Heart left ventricle (tissue), 16 donors: ENCODE measurements around the gene HIGD1A. TPM values are rescaled to one million over a fixed set of nuclear protein-coding genes. Genes with fewer than 3 reads are reported as not detected.
"Not testable (repeated sequence)": the region's sequence is repeated elsewhere in the genome, so short reads cannot be mapped to it uniquely, and the experiment has no call there.

ENCODE experiments used
- ATAC-seq, 4 donors: fragments of 200-7000 bp; cut with Tn5 transposase; one replicate each; pipeline ENCODE4 v1.9.1; 2020 to 2022; ENCODE audit warnings: moderate library complexity in 4 of 4, mild to moderate bottlenecking in 3 of 4, moderate number of reproducible peaks in 1 of 4
- DNase-seq, 5 donors: peaks; one replicate each; pipeline ENCODE4 v3.0.0-alpha.2; 2020
- H3K27ac ChIP-seq, 12 donors: fragments of 200-600 bp; sonication (generic) in 4 of 12; one replicate each; pipeline versions ENCODE4 v1.5.0 to v1.8.0; 2016 to 2022; ENCODE audit warnings: mild to moderate bottlenecking in 2 of 12
- H3K27me3 ChIP-seq, 9 donors: fragments of 200-600 bp; sonication (generic) in 2 of 9; one replicate each; pipeline versions ENCODE4 v1.5.1 to v1.8.0; 2016 to 2022; ENCODE audit warnings: mild to moderate bottlenecking in 3 of 9
- H3K36me3 ChIP-seq, 9 donors: fragments of 200-600 bp; sonication (generic) in 2 of 9; one replicate each; pipeline versions ENCODE4 v1.5.0 to v1.8.0; 2018 to 2022; ENCODE audit warnings: mild to moderate bottlenecking in 2 of 9
- H3K4me1 ChIP-seq, 12 donors: fragments of 200-600 bp; sonication (generic) in 4 of 12; one replicate each; pipeline versions ENCODE4 v1.5.0 to v1.8.0; 2016 to 2022; ENCODE audit warnings: mild to moderate bottlenecking in 3 of 12
- H3K4me3 ChIP-seq, 12 donors: fragments of 200-600 bp; sonication (generic) in 4 of 12; one replicate each; pipeline versions ENCODE4 v1.5.0 to v1.8.0; 2017 to 2022; ENCODE audit warnings: mild to moderate bottlenecking in 9 of 12, moderate library complexity in 4 of 12
- H3K9me3 ChIP-seq, 12 donors: fragments of 200-600 bp; sonication (generic) in 4 of 12; one replicate each; pipeline versions ENCODE4 v1.5.0 to v1.8.0; 2016 to 2022; ENCODE audit warnings: mild to moderate bottlenecking in 1 of 12
- CTCF ChIP-seq, 12 donors: fragments of 200-600 bp; sonication (generic) in 4 of 12; IDR thresholded peaks; one replicate each; pipeline versions ENCODE4 v1.5.0 to v1.8.0; 2018 to 2022; ENCODE audit warnings: antibody characterized with exemption in 12 of 12, mild to moderate bottlenecking in 5 of 12
- POLR2A ChIP-seq, 2 donors: fragments of 450-650 bp; IDR thresholded peaks; one replicate each; pipeline ENCODE4 v1.6.1; 2017; ENCODE audit warnings: antibody characterized with exemption in 2 of 2, mild to moderate bottlenecking in 2 of 2, moderate library complexity in 2 of 2
- WGBS, 4 donors: extraction: QIAGEN DNeasy Blood & Tissue Kit in 2 of 4; methylation state at CpG; one replicate each; pipeline versions ENCODE4 v1.1.5 to v1.1.7; 2013 to 2018; 5-methylcytosine and 5-hydroxymethylcytosine counted together
- intact Hi-C, 10 donors: fragments of 100-400 bp; cut with DNase I; formaldehyde crosslinking; loops; one replicate each; pipeline versions ENCODE4 v1.11.1 to v1.14.2; 2022
- polyA plus RNA-seq, 2 donors: library from polyadenylated mRNA; stranded (reverse); fragments of 200-250 nt; gene quantifications; one replicate each; pipeline ENCODE4 v1.2.3, GENCODE V29; 2013
- total RNA-seq, 9 donors: library from RNA; depleted of rRNA in 2 of 9; stranded (reverse); fragments of >200 nt in 2 of 9; fragmentation: NEBNext Ultra II Directional in 3 of 9; extraction: Animal tissue kit (Norgen Biotek cat#: 25700) in 3 of 9; gene quantifications; one replicate each; pipeline versions ENCODE4 v1.1.0 to v1.2.4, GENCODE V29; 2016 to 2023
- donor health status: ischemic (EF 13 %, LVEDD 7.1; RV severe dilation, severe dysfunction).
- donor health status: healthy with polysubstance abuse.
- donor health status: DM: no; HTN: yes; CAD: no.
- donor health status: DM: no; HTN: no; CAD: no.
- donor health status: ischemic (EF 25% LVEDD 6.9; RV normal size, moderate dysfunction).
- donor health status: ischemic (EF 25% LVEDD 5.7; RV mildly dilated, moderate dysfunction).
- donor health status: healthy.
- donor health status: DM: yes; HTN: yes; CAD: no.
- donor health status: ischemic (EF 35%, LVEDD 5.7; RV mildly dilated, moderate dysfunction).
- donor health status: nonischemic (EF 11% LVEDD 7.7; RV severe dilation, severe dysfunction).
- donor health status: DM: yes; HTN: yes; CAD: no.
- donor health status: PGD.
- donor health status: ischemic (EF 29% LVEDD 5.4; RV normal size, mild dysfunction).
- donor health status: nonischemic (EF 23%, LVEDD 6.1; RV moderate dilation, normal function).

HIGD1A gene
- total and polyA plus RNA-seq, 11 donors, result 170 to 497 (median 313) TPM

GRCh38 chr3:42819351-42819965, 15.2 kb upstream of the HIGD1A start:
- Histone ChIP-seq H3K27me3 (no peaks in the 10 kb centered on the region), H3K9me3 (no peaks in the 10 kb centered on the region), H3K27ac (no peak overlapping the region), H3K36me3 (no peaks in the 10 kb centered on the region), H3K4me1 (peaks cover 0 to 13% (median 7%) of the 10 kb centered on the region in 12 donors), H3K4me3 (no peak overlapping the region)
- no peak for TF ChIP-seq CTCF (IDR thresholded peaks at IDR 0.05)
- no peak for TF ChIP-seq POLR2A (IDR thresholded peaks at IDR 0.05)
- intact Hi-C loops, result no loop called here
- no peak for ATAC-seq
- DNase-seq, result no peak
- 49 to 58% (median 54%) methylated on average over 2 of the region's 2 CpGs for WGBS, 4 donors

- Histone ChIP-seq H3K4me1 (peaks cover 0 to 17% (median 7%) of the 10 kb centered on the region in 12 donors), H3K4me3 (no peak overlapping the region), H3K36me3 (no peaks in the 10 kb centered on the region), H3K9me3 (no peaks in the 10 kb centered on the region), H3K27ac (no peak overlapping the region), H3K27me3 (no peaks in the 10 kb centered on the region)
- TF ChIP-seq POLR2A (IDR thresholded peaks at IDR 0.05), result no peak
- TF ChIP-seq CTCF (IDR thresholded peaks at IDR 0.05), result no peak
- WGBS, 4 donors, result 77 to 91% (median 88%) methylated on average over 2 of the region's 2 CpGs
- DNase-seq, result no peak
- ATAC-seq, result no peak
- intact Hi-C loops, result no loop called here
Measured at GRCh38 chr3:42815826-42816225, 11.5 kb upstream of the HIGD1A start.

- intact Hi-C loops, result no loop called here
- H3K27ac ChIP-seq, result peak overlapping the region in 3 of 12 donors; percentile 28 to 41 (median 33)
- no peaks in the 10 kb centered on the region for H3K9me3 ChIP-seq
- ATAC-seq (peak; percentile 55 to 76 (median 72)), DNase-seq (no peak)
- WGBS, 4 donors, result 8 to 22% (median 14%) methylated on average over 2 of the region's 2 CpGs
- H3K4me1 ChIP-seq, result peaks cover 0 to 17% (median 7%) of the 10 kb centered on the region in 12 donors
- no peaks in the 10 kb centered on the region for H3K36me3 ChIP-seq
- H3K4me3 ChIP-seq, result no peak overlapping the region
- TF ChIP-seq POLR2A (IDR thresholded peaks at IDR 0.05) (no peak), CTCF (IDR thresholded peaks at IDR 0.05) (no peak)
- H3K27me3 ChIP-seq, result no peaks in the 10 kb centered on the region
Measured at GRCh38 chr3:42814914-42815507, 10.7 kb upstream of the HIGD1A start.

- intact Hi-C loops, result no loop called here
Measured at GRCh38 chr3:42814246-42814645, 10.0 kb upstream of the HIGD1A start.

GRCh38 chr3:42811118-42811883, 7.0 kb upstream of the HIGD1A start:
- H3K36me3 ChIP-seq, H3K27ac ChIP-seq, H3K9me3 ChIP-seq, DNase-seq, H3K27me3 ChIP-seq, ATAC-seq, intact Hi-C loops: not testable (repeated sequence)
- Histone ChIP-seq H3K4me1 (peaks cover 0 to 17% (median 7%) of the 10 kb centered on the region in 12 donors), H3K4me3 (peak overlapping the region in 1 of 12 donors; percentile 3)
- 34 to 59% (median 44%) methylated on average over 14 to 15 of the region's 15 CpGs for WGBS, 4 donors

More at GRCh38 chr3:42814246-42814645, 10.0 kb upstream of the HIGD1A start:
- no peak for TF ChIP-seq CTCF (IDR thresholded peaks at IDR 0.05)
- Histone ChIP-seq H3K4me1 (peaks cover 0 to 17% (median 7%) of the 10 kb centered on the region in 12 donors), H3K9me3 (no peaks in the 10 kb centered on the region), H3K36me3 (no peaks in the 10 kb centered on the region), H3K27me3 (no peaks in the 10 kb centered on the region), H3K4me3 (no peak overlapping the region), H3K27ac (peak overlapping the region in 2 of 12 donors; percentile 8 to 41)
- ATAC-seq, result peak in 1 of 4 donors; percentile 59
- whole genome bisulfite sequencing, 4 donors, result 53 to 77% (median 66%) methylated on average over 5 of the region's 5 CpGs
- no peak for DNase-seq

- H3K4me3 ChIP-seq, ATAC-seq, H3K27me3 ChIP-seq, H3K27ac ChIP-seq, DNase-seq, H3K9me3 ChIP-seq, intact Hi-C loops, H3K36me3 ChIP-seq: not testable (repeated sequence)
- H3K4me1 ChIP-seq, result peaks cover 0 to 15% (median 7%) of the 10 kb centered on the region in 12 donors
- WGBS, 4 donors, result 85 to 93% (median 88%) methylated on average over 10 of the region's 10 CpGs
Measured at GRCh38 chr3:42810706-42811105, 6.4 kb upstream of the HIGD1A start.
